HUES6 (cell line): ENCODE results near the gene DCN.

Experiments
- H3K27ac ChIP-seq: 2 replicates; pipeline ENCODE4 v1.7.0; 2013; ENCODE audit warnings: low read depth, mild to moderate bottlenecking, low read length, inconsistent platforms
- H3K27me3 ChIP-seq: 2 replicates; pipeline ENCODE4 v1.6.1; 2013; ENCODE audit warnings: low read length; ENCODE audit not compliant: control insufficient read depth, insufficient read depth
- H3K36me3 ChIP-seq: 2 replicates; pipeline ENCODE4 v1.6.1; 2013; ENCODE audit warnings: low read length; ENCODE audit not compliant: control insufficient read depth, insufficient read depth
- H3K4me1 ChIP-seq: 2 replicates; pipeline ENCODE4 v1.6.1; 2013; ENCODE audit warnings: low read length; ENCODE audit not compliant: control insufficient read depth, insufficient read depth
- H3K4me3 ChIP-seq: 2 replicates; pipeline ENCODE4 v1.5.1; 2013; ENCODE audit warnings: low read depth, low read length
- H3K9ac ChIP-seq: one replicate; pipeline ENCODE4 v1.6.1; 2013; ENCODE audit warnings: mild to moderate bottlenecking, low read length
- H3K9me3 ChIP-seq: 2 replicates; pipeline ENCODE4 v1.6.1; 2013; ENCODE audit warnings: low read depth, low read length; ENCODE audit not compliant: control insufficient read depth, insufficient read depth

Gene DCN

GRCh38 chr12:91100906-91101305, 81.7 kb downstream of the DCN start:
- H3K9ac ChIP-seq, result no peak overlapping the region
- no peaks in the 10 kb centered on the region for H3K4me1 ChIP-seq
- H3K36me3 ChIP-seq, result no peaks in the 10 kb centered on the region
- no peaks in the 10 kb centered on the region for H3K27me3 ChIP-seq
- H3K9me3 ChIP-seq, result no peaks in the 10 kb centered on the region
- H3K27ac ChIP-seq, result no peak overlapping the region
- no peak overlapping the region for H3K4me3 ChIP-seq

- H3K27ac ChIP-seq, result no peak overlapping the region
- no peaks in the 10 kb centered on the region for H3K4me1 ChIP-seq
- no peaks in the 10 kb centered on the region for H3K9me3 ChIP-seq
- H3K4me3 ChIP-seq, result no peak overlapping the region
- no peaks in the 10 kb centered on the region for H3K36me3 ChIP-seq
- H3K9ac ChIP-seq, result no peak overlapping the region
- no peaks in the 10 kb centered on the region for H3K27me3 ChIP-seq
These were observed 82.8 kb downstream of the DCN start for GRCh38 chr12:91099836-91100235.

DNA sequence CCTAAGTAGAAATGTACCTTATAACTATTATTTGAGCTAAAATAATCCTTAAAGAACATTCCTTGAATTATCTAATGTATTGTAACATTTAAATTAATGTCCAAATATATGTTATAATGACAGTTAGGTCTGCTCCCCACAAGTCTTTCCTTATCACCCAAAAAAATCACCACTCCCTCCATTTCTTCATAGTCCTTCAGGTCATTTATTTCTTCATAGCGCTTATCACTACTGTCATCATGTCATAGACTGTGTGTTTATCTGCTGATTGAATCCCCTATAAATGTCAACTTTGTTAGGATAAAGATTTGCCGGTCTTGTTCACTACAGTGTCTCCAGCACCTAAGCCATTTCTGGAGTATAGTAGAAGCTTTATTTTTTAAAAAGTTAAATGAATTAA, 83.3 kb downstream of the DCN start:
- Histone ChIP-seq H3K27ac (no peak overlapping the region), H3K4me3 (no peak overlapping the region), H3K27me3 (no peaks in the 10 kb centered on the region), H3K9me3 (no peaks in the 10 kb centered on the region), H3K36me3 (no peaks in the 10 kb centered on the region), H3K9ac (no peak overlapping the region), H3K4me1 (no peaks in the 10 kb centered on the region)

DNA sequence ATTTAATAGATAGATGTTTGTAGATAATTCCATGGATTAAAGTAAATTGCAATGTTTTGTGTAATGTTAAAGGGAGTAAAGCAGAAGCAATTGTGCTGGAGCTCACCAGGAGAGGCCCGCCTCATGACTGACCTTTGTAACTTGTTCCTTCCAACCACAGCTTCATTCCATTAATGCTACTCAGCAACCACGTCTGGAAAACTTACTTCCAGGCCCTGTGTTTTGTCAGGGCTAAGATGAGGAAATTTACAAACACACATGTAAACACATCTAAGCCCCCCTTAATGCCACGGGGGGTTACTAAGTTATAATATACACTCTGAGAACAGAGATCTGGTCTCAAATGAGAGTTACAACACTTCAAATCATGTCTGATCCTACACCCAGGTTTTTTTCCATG, 83.7 kb downstream of the DCN start:
- no peak overlapping the region for H3K27ac ChIP-seq
- no peaks in the 10 kb centered on the region for H3K36me3 ChIP-seq
- no peak overlapping the region for H3K9ac ChIP-seq
- no peaks in the 10 kb centered on the region for H3K4me1 ChIP-seq
- H3K4me3 ChIP-seq, result no peak overlapping the region
- no peaks in the 10 kb centered on the region for H3K9me3 ChIP-seq
- H3K27me3 ChIP-seq, result no peaks in the 10 kb centered on the region

- Histone ChIP-seq H3K4me1 (no peaks in the 10 kb centered on the region), H3K4me3 (no peak overlapping the region), H3K9me3 (no peaks in the 10 kb centered on the region), H3K9ac (no peak overlapping the region), H3K27ac (no peak overlapping the region), H3K36me3 (no peaks in the 10 kb centered on the region), H3K27me3 (no peaks in the 10 kb centered on the region)
These were observed 84.2 kb downstream of the DCN start for GRCh38 chr12:91098461-91098860.

DNA sequence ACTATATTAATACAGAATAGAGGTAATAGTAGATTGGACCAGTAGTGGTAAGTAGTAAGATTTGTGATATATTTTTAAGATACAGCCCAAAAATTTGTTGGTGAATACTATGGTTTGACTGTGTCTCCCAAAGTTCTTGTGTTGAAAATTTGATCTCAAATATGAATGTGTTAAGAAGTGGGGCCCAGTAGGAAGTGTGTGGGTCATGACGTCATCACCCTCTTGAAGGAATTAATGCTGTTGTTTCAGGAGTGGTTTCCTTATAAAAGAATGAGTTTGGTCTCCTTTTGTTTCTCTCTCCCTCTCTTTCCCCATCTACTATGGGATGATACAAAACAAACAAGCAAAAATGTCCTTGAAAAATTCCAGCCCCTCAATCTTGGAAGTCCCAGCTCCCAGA, 87.7 kb downstream of the DCN start:
- Histone ChIP-seq H3K9ac (no peak overlapping the region), H3K36me3 (no peaks in the 10 kb centered on the region), H3K27me3 (no peaks in the 10 kb centered on the region), H3K9me3 (peaks cover 10% of the 10 kb centered on the region), H3K27ac (no peak overlapping the region), H3K4me1 (no peaks in the 10 kb centered on the region), H3K4me3 (no peak overlapping the region)

DNA sequence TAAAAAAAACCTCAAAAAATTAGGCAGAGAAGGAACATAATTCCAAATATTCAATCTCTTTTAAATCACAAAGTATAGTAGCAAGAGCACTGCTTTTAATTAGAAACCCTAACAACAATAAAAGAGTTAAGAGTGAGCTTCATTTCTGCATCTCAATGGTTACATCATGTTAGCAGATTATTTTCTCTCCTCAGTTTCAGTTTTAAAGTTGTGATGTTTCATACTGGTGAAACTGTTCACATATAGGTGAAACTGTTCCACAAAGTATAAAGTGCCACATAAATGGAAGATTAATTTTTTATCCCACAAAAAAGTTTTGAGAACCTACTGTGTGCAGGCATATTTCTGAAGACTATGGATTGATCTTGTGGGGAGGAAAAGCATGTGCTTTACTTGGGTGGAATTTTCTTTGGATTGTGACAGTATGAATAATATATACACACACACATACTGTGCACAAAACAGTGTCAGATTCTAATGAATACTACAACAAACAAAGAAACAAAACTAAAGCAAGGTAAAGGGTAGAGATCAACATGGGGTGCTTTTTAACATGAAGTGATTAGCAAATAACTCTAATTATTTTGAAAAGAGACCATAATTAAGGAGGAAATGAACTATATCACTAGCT, 88.5 kb downstream of the DCN start:
- Histone ChIP-seq H3K9me3 (peaks cover 17% of the 10 kb centered on the region), H3K9ac (no peak overlapping the region), H3K27me3 (no peaks in the 10 kb centered on the region), H3K36me3 (no peaks in the 10 kb centered on the region), H3K27ac (no peak overlapping the region), H3K4me1 (no peaks in the 10 kb centered on the region), H3K4me3 (no peak overlapping the region)

- H3K9me3 ChIP-seq, result peaks cover 23% of the 10 kb centered on the region
- no peak overlapping the region for H3K9ac ChIP-seq
- no peaks in the 10 kb centered on the region for H3K36me3 ChIP-seq
- H3K4me3 ChIP-seq, result no peak overlapping the region
- H3K27ac ChIP-seq, result no peak overlapping the region
- no peaks in the 10 kb centered on the region for H3K4me1 ChIP-seq
- no peaks in the 10 kb centered on the region for H3K27me3 ChIP-seq
These were observed 89.3 kb downstream of the DCN start for GRCh38 chr12:91093341-91093740.

DNA sequence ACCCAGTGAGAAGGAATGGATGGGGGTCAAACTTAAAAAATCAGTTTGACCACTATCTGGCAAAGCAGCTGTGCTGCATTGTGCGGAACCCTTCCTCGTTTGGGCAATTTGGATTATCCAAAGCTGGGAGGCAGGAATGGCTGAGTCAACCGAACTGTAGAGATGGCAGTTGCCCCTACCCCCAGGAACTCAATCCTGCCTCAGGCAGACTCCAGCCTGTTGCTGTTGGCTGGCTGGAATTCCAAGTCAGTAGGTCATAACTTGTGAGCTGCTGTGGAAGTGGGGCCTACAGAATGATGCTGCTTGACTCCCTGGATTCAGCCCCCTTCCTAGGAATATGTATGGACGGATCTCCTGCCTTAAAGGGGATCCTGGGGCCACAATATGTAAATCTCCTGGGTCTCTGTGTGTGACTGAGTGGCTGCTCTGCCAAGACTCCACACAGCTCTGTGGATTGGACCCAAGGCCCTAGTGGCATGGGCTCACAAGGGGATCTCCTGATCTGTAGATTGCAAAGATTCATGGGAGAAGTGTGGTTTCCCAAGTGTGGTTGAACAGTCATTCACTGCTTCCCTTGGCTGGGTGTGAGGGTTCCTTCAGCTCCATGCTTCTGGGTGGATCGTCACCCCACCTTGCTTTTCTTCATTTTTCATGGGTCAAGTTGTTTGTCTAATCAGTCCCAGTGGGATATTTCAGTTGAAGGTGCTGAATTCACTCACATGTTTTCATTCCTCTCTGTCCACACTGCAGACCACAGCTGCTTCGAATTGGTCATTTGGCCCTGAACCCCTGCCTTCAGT, 90.5 kb downstream of the DCN start:
- H3K27me3 ChIP-seq, result no peaks in the 10 kb centered on the region

More for the DNA sequence above, 90.5 kb downstream of the DCN start:
- H3K9ac ChIP-seq, result no peak overlapping the region
- no peaks in the 10 kb centered on the region for H3K4me1 ChIP-seq
- H3K4me3 ChIP-seq, result no peak overlapping the region
- no peak overlapping the region for H3K27ac ChIP-seq
- no peaks in the 10 kb centered on the region for H3K36me3 ChIP-seq
- H3K9me3 ChIP-seq, result peaks cover 27% of the 10 kb centered on the region
